ENCODE measurements around the gene TTLL11. TPM values are rescaled to one million over a fixed set of nuclear protein-coding genes. Genes with fewer than 3 reads are reported as not detected.

TTLL11 gene
- polyA plus RNA-seq, 1 donor = 5.0 TPM

DNA sequence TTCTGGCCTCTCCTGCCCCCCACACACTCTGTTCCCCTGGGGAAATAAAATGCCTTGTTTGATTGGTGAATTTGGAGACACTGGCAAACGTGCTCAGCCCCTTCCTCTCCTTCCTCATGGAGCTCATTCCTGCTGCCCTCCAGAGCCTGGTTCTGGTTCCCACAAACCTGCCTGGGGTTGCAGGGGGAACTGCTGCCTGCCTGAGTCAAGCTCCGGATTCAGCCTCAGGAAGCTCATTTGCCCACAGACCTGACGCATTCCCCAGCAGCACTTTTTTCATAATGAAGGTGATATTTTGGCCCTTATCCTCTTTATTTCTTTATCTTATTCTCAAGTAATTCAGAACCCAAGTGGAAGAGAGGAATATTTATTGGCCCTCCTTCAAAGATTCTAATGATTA, 140.5 kb downstream of the TTLL11 start:
- Histone ChIP-seq H3K27me3 (ENCODE audit: control insufficient read depth, insufficient read depth, low read length) (no peaks in the 10 kb centered on the region), H3K27ac (ENCODE audit: low read length) (no peak overlapping the region), H3K9me3 (ENCODE audit: control insufficient read depth, low read depth, low read length) (no peaks in the 10 kb centered on the region), H3K36me3 (ENCODE audit: control insufficient read depth, insufficient read depth, low read length) (no peaks in the 10 kb centered on the region), H3K4me1 (ENCODE audit: control insufficient read depth, insufficient read depth, low read length) (no peaks in the 10 kb centered on the region), H3K4me3 (ENCODE audit: low read length) (no peak overlapping the region)
- no peak for DNase-seq
- no CpG with 5 or more reads among the region's 3 CpGs for WGBS (ENCODE audit: insufficient coverage, low lambda C conversion rate)

DNA sequence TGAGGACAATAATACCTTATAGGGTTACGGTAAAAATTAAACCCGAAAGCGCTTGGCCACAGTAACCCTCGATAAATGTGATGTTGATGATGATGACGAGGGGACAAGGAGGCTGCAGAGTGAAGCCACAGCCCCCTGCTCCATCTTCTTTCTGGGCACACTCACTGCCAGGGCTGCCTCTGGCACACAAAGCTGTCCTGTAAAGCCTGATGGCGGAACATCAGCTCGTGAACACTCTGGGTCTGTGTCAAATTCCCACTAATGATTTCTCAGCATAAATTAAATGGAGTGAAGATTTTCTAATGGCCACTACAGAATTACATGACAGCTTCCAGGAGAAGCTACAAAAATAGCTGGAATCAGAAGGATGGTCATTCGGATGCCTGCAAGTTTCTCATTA, 142.2 kb downstream of the TTLL11 start:
- 89% methylated on average over 1 of the region's 8 CpGs for WGBS (ENCODE audit: insufficient coverage, low lambda C conversion rate)
- Histone ChIP-seq H3K27ac (ENCODE audit: low read length) (no peak overlapping the region), H3K9me3 (ENCODE audit: control insufficient read depth, low read depth, low read length) (no peaks in the 10 kb centered on the region), H3K4me3 (ENCODE audit: low read length) (no peak overlapping the region), H3K27me3 (ENCODE audit: control insufficient read depth, insufficient read depth, low read length) (no peaks in the 10 kb centered on the region), H3K4me1 (ENCODE audit: control insufficient read depth, insufficient read depth, low read length) (no peaks in the 10 kb centered on the region), H3K36me3 (ENCODE audit: control insufficient read depth, insufficient read depth, low read length) (no peaks in the 10 kb centered on the region)
- DNase-seq = no peak

DNA sequence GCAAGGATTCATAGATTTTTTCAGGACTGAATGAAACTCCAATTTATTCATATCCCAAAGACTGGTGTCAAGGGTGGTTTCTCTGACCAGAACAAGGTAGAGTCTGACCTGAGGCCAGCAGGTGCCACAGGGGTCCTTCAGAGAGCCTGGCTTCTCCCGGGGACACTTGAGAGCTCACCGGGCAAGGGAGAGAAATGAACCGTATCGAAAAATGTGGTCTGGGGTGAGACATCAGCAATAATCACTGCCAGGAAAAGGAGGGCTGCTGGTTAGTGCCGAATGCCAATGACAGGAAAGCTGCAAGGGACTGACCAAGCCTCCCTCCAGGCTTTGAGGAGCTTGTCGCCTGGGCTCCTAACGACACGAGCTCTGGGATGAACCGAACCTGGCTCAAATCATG, 142.7 kb downstream of the TTLL11 start:
- WGBS (ENCODE audit: insufficient coverage, low lambda C conversion rate) = 100% methylated on average over 2 of the region's 9 CpGs

DNA sequence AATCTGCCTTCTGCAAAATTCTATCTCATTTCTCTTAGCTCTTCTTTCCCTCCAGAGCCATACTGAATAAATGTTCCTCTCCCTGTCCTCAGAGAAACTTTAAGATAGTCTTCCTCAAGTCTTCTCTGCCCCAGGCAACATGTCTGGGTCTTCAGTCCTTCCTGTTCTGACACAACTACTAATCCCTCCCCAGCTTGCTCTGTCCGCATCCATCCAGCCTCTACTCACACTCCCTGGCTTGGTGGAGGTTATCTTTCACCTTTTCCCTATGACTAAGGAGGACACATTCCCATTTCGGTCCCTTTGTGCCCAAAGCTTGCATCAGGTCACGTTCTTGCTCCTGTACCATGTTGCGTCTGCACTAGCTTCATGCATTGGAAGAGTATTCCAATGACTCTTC, 143.3 kb downstream of the TTLL11 start:
- WGBS (ENCODE audit: insufficient coverage, low lambda C conversion rate) = no CpG with 5 or more reads among the region's 4 CpGs
- no peaks in the 10 kb centered on the region for H3K36me3 ChIP-seq (ENCODE audit: control insufficient read depth, insufficient read depth, low read length)

More for the DNA sequence above, 142.7 kb downstream of the TTLL11 start:
- Histone ChIP-seq H3K27me3 (ENCODE audit: control insufficient read depth, insufficient read depth, low read length) (no peaks in the 10 kb centered on the region), H3K9me3 (ENCODE audit: control insufficient read depth, low read depth, low read length) (no peaks in the 10 kb centered on the region), H3K4me3 (ENCODE audit: low read length) (no peak overlapping the region), H3K36me3 (ENCODE audit: control insufficient read depth, insufficient read depth, low read length) (no peaks in the 10 kb centered on the region), H3K27ac (ENCODE audit: low read length) (no peak overlapping the region), H3K4me1 (ENCODE audit: control insufficient read depth, insufficient read depth, low read length) (no peaks in the 10 kb centered on the region)
- no peak for DNase-seq

DNA sequence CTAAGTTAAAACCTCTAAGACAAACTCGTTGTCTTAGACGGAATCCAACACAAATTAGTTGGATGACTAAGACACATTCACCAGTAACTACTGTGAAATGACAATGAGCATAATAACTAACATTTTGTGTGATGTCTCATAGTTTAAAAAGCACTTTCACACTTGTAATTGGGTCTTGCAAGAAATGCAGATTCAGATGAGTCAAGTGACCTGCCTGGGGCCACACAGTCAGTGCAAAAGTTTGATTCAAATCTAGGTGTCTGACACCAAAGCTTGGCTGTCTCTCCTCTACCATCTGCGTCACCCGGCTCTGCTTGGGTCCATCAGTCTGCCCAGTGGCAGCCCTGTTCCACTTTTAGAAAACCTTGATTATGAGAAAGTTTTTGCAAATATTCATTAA, 143.7 kb downstream of the TTLL11 start:
- no peak for DNase-seq
- H3K36me3 ChIP-seq (ENCODE audit: control insufficient read depth, insufficient read depth, low read length) = no peaks in the 10 kb centered on the region
- H3K27ac ChIP-seq (ENCODE audit: low read length) = no peak overlapping the region
- H3K4me3 ChIP-seq (ENCODE audit: low read length) = no peak overlapping the region
- H3K4me1 ChIP-seq (ENCODE audit: control insufficient read depth, insufficient read depth, low read length) = no peaks in the 10 kb centered on the region
- H3K27me3 ChIP-seq (ENCODE audit: control insufficient read depth, insufficient read depth, low read length) = no peaks in the 10 kb centered on the region
- WGBS (ENCODE audit: insufficient coverage, low lambda C conversion rate) = no CpG with 5 or more reads among the region's 4 CpGs
- no peaks in the 10 kb centered on the region for H3K9me3 ChIP-seq (ENCODE audit: control insufficient read depth, low read depth, low read length)

More for the DNA sequence above, 143.3 kb downstream of the TTLL11 start:
- Histone ChIP-seq H3K4me3 (ENCODE audit: low read length) (no peak overlapping the region), H3K9me3 (ENCODE audit: control insufficient read depth, low read depth, low read length) (no peaks in the 10 kb centered on the region), H3K27me3 (ENCODE audit: control insufficient read depth, insufficient read depth, low read length) (no peaks in the 10 kb centered on the region), H3K27ac (ENCODE audit: low read length) (no peak overlapping the region), H3K4me1 (ENCODE audit: control insufficient read depth, insufficient read depth, low read length) (no peaks in the 10 kb centered on the region)
- DNase-seq = no peak

DNA sequence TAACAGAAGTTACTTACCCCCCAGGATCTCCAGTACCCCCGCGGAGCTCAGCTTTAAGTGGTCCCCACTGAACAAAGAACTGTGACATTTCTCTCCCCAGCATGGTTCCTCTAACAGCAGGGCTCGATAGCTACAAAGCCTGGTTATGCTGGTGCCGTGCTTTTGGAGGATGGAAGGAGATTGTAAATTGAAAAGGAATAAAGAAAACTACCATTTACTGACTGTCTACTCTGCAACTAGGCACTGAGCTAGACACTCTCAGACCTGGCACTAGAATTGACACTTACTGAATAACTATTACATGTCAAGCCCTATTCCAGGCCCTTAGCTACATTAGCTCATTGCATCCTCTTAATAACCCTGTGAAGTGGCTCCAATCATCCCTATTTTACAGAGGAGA, 145.3 kb downstream of the TTLL11 start:
- no peak overlapping the region for H3K27ac ChIP-seq (ENCODE audit: low read length)
- WGBS (ENCODE audit: insufficient coverage, low lambda C conversion rate) = no CpG with 5 or more reads among the region's 4 CpGs
- H3K36me3 ChIP-seq (ENCODE audit: control insufficient read depth, insufficient read depth, low read length) = no peaks in the 10 kb centered on the region
- DNase-seq = no peak
- no peaks in the 10 kb centered on the region for H3K9me3 ChIP-seq (ENCODE audit: control insufficient read depth, low read depth, low read length)
- no peak overlapping the region for H3K4me3 ChIP-seq (ENCODE audit: low read length)
- H3K27me3 ChIP-seq (ENCODE audit: control insufficient read depth, insufficient read depth, low read length) = no peaks in the 10 kb centered on the region
- H3K4me1 ChIP-seq (ENCODE audit: control insufficient read depth, insufficient read depth, low read length) = no peaks in the 10 kb centered on the region

DNA sequence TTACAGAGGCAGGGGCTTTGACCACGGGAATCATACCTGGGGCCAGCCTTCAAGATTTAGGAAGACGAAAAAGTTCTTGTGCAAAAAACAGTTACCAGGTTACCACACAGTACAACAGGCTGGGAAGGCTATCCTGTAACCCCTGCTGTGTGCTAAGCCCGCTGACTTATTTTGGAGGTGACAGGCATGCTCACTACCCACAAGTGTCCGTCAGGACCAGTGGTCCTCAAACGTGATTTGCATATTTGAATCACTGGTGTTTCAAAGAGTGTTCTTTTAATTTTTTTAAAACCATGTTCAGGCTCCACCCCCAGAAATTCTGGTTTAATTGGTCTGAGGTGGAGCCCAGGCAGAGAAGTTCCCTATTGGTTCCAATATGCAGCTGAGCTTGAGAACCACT, 146.6 kb downstream of the TTLL11 start:
- no peaks in the 10 kb centered on the region for H3K9me3 ChIP-seq (ENCODE audit: control insufficient read depth, low read depth, low read length)
- DNase-seq = no peak
- no peaks in the 10 kb centered on the region for H3K27me3 ChIP-seq (ENCODE audit: control insufficient read depth, insufficient read depth, low read length)
- no peaks in the 10 kb centered on the region for H3K36me3 ChIP-seq (ENCODE audit: control insufficient read depth, insufficient read depth, low read length)
- 80% methylated on average over 1 of the region's 5 CpGs for WGBS (ENCODE audit: insufficient coverage, low lambda C conversion rate)
- H3K27ac ChIP-seq (ENCODE audit: low read length) = no peak overlapping the region
- H3K4me3 ChIP-seq (ENCODE audit: low read length) = no peak overlapping the region
- no peaks in the 10 kb centered on the region for H3K4me1 ChIP-seq (ENCODE audit: control insufficient read depth, insufficient read depth, low read length)

DNA sequence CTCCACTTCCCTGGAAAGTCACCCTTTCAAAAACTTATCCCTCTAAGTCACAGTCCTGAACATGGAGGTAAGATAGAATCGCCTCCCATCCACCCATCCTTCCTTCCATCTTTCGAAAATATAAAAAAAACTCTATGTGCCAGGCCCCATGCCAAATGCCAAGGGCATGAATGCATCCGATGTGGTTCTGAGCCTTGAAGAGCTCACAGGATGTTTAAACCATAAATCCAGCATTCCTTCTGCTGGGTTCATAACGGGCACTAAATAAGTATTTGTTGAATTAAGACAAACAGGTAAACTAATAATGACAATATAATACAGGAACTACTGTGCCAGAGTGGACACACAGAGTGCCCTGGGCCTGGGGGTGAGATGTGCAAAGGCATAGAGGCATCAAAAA, 147.3 kb downstream of the TTLL11 start:
- Histone ChIP-seq H3K4me3 (ENCODE audit: low read length) (no peak overlapping the region), H3K27ac (ENCODE audit: low read length) (no peak overlapping the region), H3K27me3 (ENCODE audit: control insufficient read depth, insufficient read depth, low read length) (no peaks in the 10 kb centered on the region), H3K36me3 (ENCODE audit: control insufficient read depth, insufficient read depth, low read length) (no peaks in the 10 kb centered on the region), H3K4me1 (ENCODE audit: control insufficient read depth, insufficient read depth, low read length) (no peaks in the 10 kb centered on the region), H3K9me3 (ENCODE audit: control insufficient read depth, low read depth, low read length) (no peaks in the 10 kb centered on the region)
- DNase-seq = no peak
- no CpG with 5 or more reads among the region's 4 CpGs for WGBS (ENCODE audit: insufficient coverage, low lambda C conversion rate)

DNA sequence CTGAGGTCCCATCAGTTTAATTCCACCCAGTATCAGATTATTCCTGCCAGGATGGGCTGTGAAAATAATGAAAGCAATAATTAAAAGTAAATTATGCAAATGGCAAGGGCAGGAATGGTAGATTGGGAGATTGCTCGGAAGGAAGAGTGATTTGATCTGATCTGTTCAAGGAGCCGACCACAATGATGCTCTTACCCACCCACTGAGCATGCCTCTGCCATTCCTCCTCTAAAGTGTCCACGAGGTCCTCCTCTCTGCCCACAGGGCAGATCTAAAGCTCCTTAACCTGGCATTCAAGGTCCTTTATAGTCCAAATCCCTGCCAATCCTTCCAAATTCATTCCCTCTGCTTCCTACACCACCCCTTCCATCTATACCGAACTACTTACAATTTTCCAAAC, 147.8 kb downstream of the TTLL11 start:
- no peaks in the 10 kb centered on the region for H3K27me3 ChIP-seq (ENCODE audit: control insufficient read depth, insufficient read depth, low read length)
- WGBS (ENCODE audit: insufficient coverage, low lambda C conversion rate) = 100% methylated on average over 2 of the region's 4 CpGs
- DNase-seq = no peak
- H3K27ac ChIP-seq (ENCODE audit: low read length) = no peak overlapping the region
- no peaks in the 10 kb centered on the region for H3K9me3 ChIP-seq (ENCODE audit: control insufficient read depth, low read depth, low read length)
- H3K4me3 ChIP-seq (ENCODE audit: low read length) = no peak overlapping the region
- H3K36me3 ChIP-seq (ENCODE audit: control insufficient read depth, insufficient read depth, low read length) = no peaks in the 10 kb centered on the region
- H3K4me1 ChIP-seq (ENCODE audit: control insufficient read depth, insufficient read depth, low read length) = no peaks in the 10 kb centered on the region

DNA sequence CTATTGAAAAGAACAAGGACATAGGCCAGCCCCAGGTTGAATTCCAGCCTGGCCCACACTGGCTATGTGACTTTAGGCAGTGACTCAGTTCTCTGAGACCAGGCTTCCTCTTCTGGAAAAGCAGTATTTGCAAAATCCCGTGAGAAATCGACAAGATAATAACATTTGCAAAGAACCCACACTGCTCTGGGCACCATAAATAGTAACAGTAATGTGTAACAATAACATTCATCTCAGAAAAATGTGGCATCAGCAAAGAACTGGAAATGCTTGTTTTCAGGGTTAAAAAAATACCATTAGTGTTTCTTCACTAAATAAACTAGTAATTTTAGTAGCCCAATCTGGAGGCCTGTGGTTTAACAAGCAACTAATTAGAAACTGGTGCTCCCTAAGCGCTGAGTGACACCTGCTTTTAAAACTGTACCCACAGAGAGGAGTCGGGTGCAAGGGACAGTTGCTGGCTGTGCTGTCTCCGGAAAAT, 148.4 kb downstream of the TTLL11 start:
- WGBS (ENCODE audit: insufficient coverage, low lambda C conversion rate) = 100% methylated on average over 1 of the region's 5 CpGs
- no peak for DNase-seq
- Histone ChIP-seq H3K27ac (ENCODE audit: low read length) (no peak overlapping the region), H3K4me3 (ENCODE audit: low read length) (no peak overlapping the region), H3K36me3 (ENCODE audit: control insufficient read depth, insufficient read depth, low read length) (no peaks in the 10 kb centered on the region), H3K4me1 (ENCODE audit: control insufficient read depth, insufficient read depth, low read length) (no peaks in the 10 kb centered on the region), H3K9me3 (ENCODE audit: control insufficient read depth, low read depth, low read length) (no peaks in the 10 kb centered on the region), H3K27me3 (ENCODE audit: control insufficient read depth, insufficient read depth, low read length) (no peaks in the 10 kb centered on the region)

DNA sequence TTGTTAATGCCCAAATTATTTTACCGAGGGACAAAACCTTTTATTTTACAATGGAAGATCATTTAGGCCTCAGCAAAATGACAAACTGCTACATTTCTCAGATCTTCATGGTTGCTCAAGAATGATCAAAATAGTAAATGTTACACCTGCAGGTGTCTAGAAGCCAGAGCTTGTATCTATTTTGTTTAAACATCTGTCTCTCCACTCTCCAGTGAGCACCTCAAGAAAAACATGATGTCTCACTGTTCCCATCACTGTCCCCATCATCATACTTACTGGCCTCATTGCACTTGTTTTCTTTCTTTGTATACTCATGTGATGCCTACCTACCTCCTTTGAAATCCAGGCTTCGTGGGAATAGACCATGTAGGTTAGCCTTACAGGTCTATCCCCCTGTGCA, 149.6 kb downstream of the TTLL11 start:
- Histone ChIP-seq H3K36me3 (ENCODE audit: control insufficient read depth, insufficient read depth, low read length) (no peaks in the 10 kb centered on the region), H3K4me3 (ENCODE audit: low read length) (no peak overlapping the region), H3K9me3 (ENCODE audit: control insufficient read depth, low read depth, low read length) (no peaks in the 10 kb centered on the region), H3K4me1 (ENCODE audit: control insufficient read depth, insufficient read depth, low read length) (no peaks in the 10 kb centered on the region), H3K27me3 (ENCODE audit: control insufficient read depth, insufficient read depth, low read length) (no peaks in the 10 kb centered on the region), H3K27ac (ENCODE audit: low read length) (no peak overlapping the region)
- no CpG with 5 or more reads among the region's 2 CpGs for WGBS (ENCODE audit: insufficient coverage, low lambda C conversion rate)
- no peak for DNase-seq

All from large intestine (tissue), 3 donors.